ENCODE data around the gene TAGLN2. TPM values are rescaled to one million over a fixed set of nuclear protein-coding genes. Genes with fewer than 3 reads are reported as not detected.
A peak's percentile ranks its signal among the peaks of the same experiment; 100 is the strongest.

TAGLN2 gene
- total and polyA plus RNA-seq, 4 donors, result 483 to 788 (median 749) TPM

DNA sequence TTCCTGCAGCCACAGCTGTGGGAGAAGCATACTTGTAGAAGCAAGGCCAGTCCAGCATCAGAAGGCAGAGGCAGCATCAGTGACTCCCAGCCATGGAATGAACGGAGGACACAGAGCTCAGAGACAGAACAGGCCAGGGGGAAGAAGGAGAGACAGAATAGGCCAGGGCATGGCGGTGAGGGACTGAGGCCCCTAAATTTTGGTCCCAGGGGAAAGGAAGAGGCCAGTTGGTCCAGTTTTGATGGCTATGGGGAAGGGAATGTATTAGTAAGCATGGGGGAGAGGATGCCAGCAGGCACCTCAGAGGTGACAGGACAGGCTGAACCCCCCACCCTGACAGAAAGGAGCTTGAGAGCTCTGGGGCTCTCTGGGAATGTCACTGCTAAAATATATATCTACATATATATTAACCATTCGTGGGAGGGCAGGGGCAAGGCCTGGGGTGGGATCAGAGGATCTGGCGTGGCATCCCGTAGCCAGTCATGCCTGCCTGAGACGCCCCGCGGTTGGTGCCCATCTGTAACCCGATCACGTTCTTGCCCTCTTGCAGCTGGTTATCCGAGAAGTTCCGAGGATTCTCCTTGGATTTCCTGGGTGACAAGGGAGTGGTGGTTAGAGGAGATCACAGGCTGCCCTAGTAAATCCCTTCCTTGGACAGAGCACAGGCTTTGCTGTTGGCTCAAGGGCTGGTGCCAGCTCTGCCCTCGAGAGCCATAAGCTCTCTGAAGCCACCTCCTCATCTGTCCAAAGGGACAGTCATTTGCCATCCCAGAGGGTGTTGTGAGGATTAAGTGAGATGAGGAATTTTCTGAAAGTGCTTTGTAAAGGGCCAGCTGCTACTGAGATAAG, 6.7 kb downstream of the TAGLN2 start:
- peaks cover 9 to 53% (median 37%) of the 10 kb centered on the region in 5 donors for H3K4me1 ChIP-seq (ENCODE audit: control insufficient read depth in 5 of 5, insufficient read depth in 5 of 5, low read length in 5 of 5)
- peaks cover 17 to 37% (median 22%) of the 10 kb centered on the region in 4 donors for H3K36me3 ChIP-seq (ENCODE audit: control insufficient read depth in 4 of 4, insufficient read depth in 4 of 4, low read length in 4 of 4)
- no peak overlapping the region for H3K27ac ChIP-seq (ENCODE audit: low read depth in 1 of 2, low read length in 1 of 2)
- no peak overlapping the region for H3K9ac ChIP-seq (ENCODE audit: insufficient read depth in 1 of 2, low read length in 2 of 2)
- no peak for DNase-seq
- 90% methylated on average over 13 of the region's 13 CpGs for WGBS, 2 donors
- H3K27me3 ChIP-seq (ENCODE audit: control insufficient read depth in 3 of 3, insufficient read depth in 3 of 3, low read length in 2 of 3), result no peaks in the 10 kb centered on the region
- no peak for ATAC-seq (ENCODE audit: insufficient read depth, low FRiP score)
- TF ChIP-seq, protein P1, sequence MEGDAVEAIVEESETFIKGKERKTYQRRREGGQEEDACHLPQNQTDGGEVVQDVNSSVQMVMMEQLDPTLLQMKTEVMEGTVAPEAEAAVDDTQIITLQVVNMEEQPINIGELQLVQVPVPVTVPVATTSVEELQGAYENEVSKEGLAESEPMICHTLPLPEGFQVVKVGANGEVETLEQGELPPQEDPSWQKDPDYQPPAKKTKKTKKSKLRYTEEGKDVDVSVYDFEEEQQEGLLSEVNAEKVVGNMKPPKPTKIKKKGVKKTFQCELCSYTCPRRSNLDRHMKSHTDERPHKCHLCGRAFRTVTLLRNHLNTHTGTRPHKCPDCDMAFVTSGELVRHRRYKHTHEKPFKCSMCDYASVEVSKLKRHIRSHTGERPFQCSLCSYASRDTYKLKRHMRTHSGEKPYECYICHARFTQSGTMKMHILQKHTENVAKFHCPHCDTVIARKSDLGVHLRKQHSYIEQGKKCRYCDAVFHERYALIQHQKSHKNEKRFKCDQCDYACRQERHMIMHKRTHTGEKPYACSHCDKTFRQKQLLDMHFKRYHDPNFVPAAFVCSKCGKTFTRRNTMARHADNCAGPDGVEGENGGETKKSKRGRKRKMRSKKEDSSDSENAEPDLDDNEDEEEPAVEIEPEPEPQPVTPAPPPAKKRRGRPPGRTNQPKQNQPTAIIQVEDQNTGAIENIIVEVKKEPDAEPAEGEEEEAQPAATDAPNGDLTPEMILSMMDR (IDR thresholded peaks at IDR 0.05; ENCODE audit: control extremely low read depth, extremely low read depth), result no peak
- no peak overlapping the region for H3K4me3 ChIP-seq
- no peaks in the 10 kb centered on the region for H3K9me3 ChIP-seq (ENCODE audit: control insufficient read depth in 4 of 4, insufficient read depth in 3 of 4, low read length in 3 of 4)

DNA sequence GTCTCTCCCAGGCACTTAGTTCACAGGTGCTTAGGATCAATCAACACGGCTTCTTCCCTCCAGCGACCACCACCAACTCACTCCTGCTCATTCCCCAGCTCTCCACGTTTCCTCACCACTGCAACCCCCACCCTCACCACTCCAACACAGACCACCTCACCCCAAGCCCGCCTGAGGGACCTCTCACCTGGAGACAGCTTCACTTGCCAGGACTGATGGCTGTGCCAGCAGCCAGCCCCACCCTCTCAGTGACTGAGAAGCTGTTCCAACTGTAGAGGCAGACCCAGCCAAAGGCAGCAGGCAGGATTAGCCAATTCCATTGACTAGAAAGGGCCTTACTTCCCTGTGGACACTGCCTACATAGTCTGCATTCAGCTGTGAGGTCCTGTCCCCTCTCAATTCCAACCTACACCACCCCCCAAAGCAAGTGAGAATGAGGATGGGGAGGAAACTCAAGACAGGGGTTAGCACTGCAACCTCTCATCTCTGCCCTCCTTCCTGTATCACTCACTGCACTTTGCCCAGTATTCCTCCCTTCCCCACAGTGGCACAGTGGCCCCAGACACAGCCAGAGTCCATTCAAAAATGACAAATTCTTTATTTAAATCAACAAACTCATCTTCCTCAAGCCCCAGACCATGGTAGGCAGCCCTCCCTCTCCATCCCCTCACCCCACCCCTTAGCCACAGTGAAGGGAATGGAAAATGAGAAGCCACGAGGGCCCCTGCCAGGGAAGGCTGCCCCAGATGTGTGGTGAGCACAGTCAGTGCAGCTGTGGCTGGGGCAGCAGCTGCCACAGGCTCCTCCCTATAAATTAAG, 7.6 kb downstream of the TAGLN2 start:
- Histone ChIP-seq H3K9ac (ENCODE audit: insufficient read depth in 1 of 2, low read length in 2 of 2) (no peak overlapping the region), H3K27ac (ENCODE audit: low read depth in 1 of 2, low read length in 1 of 2) (peak overlapping the region in 1 of 2 donors; percentile 18), H3K4me1 (ENCODE audit: control insufficient read depth in 5 of 5, insufficient read depth in 5 of 5, low read length in 5 of 5) (peaks cover 5 to 44% (median 40%) of the 10 kb centered on the region in 5 donors), H3K4me3 (no peak overlapping the region), H3K27me3 (ENCODE audit: control insufficient read depth in 3 of 3, insufficient read depth in 3 of 3, low read length in 2 of 3) (no peaks in the 10 kb centered on the region), H3K9me3 (ENCODE audit: control insufficient read depth in 4 of 4, insufficient read depth in 3 of 4, low read length in 3 of 4) (no peaks in the 10 kb centered on the region), H3K36me3 (ENCODE audit: control insufficient read depth in 4 of 4, insufficient read depth in 4 of 4, low read length in 4 of 4) (peaks cover 17 to 37% (median 22%) of the 10 kb centered on the region in 4 donors)
- DNase-seq, result no peak
- 63 to 72% methylated on average over 5 of the region's 5 CpGs for WGBS, 2 donors
- TF ChIP-seq, protein P1 (IDR thresholded peaks at IDR 0.05; ENCODE audit: control extremely low read depth, extremely low read depth), result no peak
- ATAC-seq (ENCODE audit: insufficient read depth, low FRiP score), result no peak

DNA sequence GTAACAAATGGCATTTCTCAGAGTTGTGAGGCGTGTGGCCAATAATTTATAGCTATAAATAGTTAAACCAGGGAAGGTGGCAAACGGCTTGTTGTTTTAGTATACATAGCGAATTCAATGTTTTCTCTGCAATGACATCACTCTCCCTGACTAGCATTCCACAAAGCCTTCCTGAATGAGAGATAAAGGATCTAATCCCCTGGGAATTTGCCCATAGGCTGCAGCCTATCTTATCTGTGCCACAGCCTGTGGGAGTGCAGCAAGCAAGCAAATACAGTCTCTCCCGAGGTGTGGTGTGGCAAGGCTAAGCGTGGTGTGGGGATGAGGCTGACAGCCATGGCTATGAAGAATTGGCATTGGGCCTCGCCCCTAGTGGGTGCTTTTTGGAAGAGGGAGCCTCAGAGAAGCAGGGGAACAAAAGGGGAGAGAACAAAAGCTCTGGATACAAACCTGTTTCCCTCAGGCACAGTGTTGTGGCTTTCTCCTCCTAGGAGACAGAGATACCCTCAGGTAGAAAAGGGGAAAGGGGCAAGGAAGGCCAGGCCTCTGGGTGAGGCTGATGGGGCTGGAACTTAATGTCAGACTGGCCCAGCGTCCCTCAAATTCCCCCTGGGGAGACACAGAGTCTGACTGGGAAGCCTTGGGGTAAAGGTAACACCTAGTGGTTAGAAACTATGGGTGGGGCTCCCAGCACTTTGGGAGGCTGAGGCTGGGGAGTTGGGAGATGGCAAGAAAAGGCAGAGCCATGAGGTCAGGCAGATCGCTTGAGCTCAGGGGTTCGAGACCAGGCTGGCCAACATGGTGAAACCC, 8.9 kb downstream of the TAGLN2 start:
- TF ChIP-seq, protein P1 (IDR thresholded peaks at IDR 0.05; ENCODE audit: control extremely low read depth, extremely low read depth), result no peak
- DNase-seq (peak in 2 of 3 donors; percentile 48 to 55), ATAC-seq (ENCODE audit: insufficient read depth, low FRiP score) (no peak)
- 55 to 74% methylated on average over 9 of the region's 9 CpGs for WGBS, 2 donors
- Histone ChIP-seq H3K27ac (ENCODE audit: low read depth in 1 of 2, low read length in 1 of 2) (peak overlapping the region; percentile 43 to 68), H3K36me3 (ENCODE audit: control insufficient read depth in 4 of 4, insufficient read depth in 4 of 4, low read length in 4 of 4) (peaks cover 17 to 37% (median 22%) of the 10 kb centered on the region in 4 donors), H3K9ac (ENCODE audit: insufficient read depth in 1 of 2, low read length in 2 of 2) (no peak overlapping the region), H3K4me1 (ENCODE audit: control insufficient read depth in 5 of 5, insufficient read depth in 5 of 5, low read length in 5 of 5) (peaks cover 5 to 34% (median 27%) of the 10 kb centered on the region in 5 donors), H3K9me3 (ENCODE audit: control insufficient read depth in 4 of 4, insufficient read depth in 3 of 4, low read length in 3 of 4) (no peaks in the 10 kb centered on the region), H3K4me3 (no peak overlapping the region), H3K27me3 (ENCODE audit: control insufficient read depth in 3 of 3, insufficient read depth in 3 of 3, low read length in 2 of 3) (no peaks in the 10 kb centered on the region)
